ENCODE data around the gene RNF215. TPM values are rescaled to one million over a fixed set of nuclear protein-coding genes. Genes with fewer than 3 reads are reported as not detected.
A peak's percentile ranks its signal among the peaks of the same experiment; 100 is the strongest.

Gene RNF215
- total and polyA plus RNA-seq, 2 of the 13 experiments (the other 11 are each of a cell fraction or from before 2014, with no cell fraction given) = 5.3 to 6.1 TPM

GRCh38 chr22:30425616-30426387 lies 38.6 kb upstream of the RNF215 start, which contains the start of gene MTFP1 (continued):
- peak; percentile 59 for TF ChIP-seq ZNF747 (CRISPR knock-in tag; IDR thresholded peaks at IDR 0.05; ENCODE audit: borderline replicate concordance)
- no peak for TF ChIP-seq LCORL (IDR thresholded peaks at IDR 0.05)
- peak; percentile 77 for TF ChIP-seq LCORL (CRISPR knock-in tag; IDR thresholded peaks at IDR 0.05)
- peak; percentile 57; the same call in 1 of the 2 replicates for TF ChIP-seq HES4 (CRISPR knock-in tag; IDR thresholded peaks at IDR 0.05; ENCODE audit: borderline replicate concordance)
- 0 out of 2 replicates have a peak, but pooled peaks have one; percentile 44 for TF ChIP-seq ZNF430 (CRISPR knock-in tag; IDR thresholded peaks at IDR 0.05)
- TF ChIP-seq KAT2B (IDR thresholded peaks at IDR 0.05; ENCODE audit: borderline replicate concordance, low read depth, low read length) = no peak
- peak; percentile 43; the same call in 1 of the 2 replicates for TF ChIP-seq CBFB (CRISPR knock-in tag; IDR thresholded peaks at IDR 0.05)
- TF ChIP-seq ZNF121 (CRISPR knock-in tag; IDR thresholded peaks at IDR 0.05) = 0 out of 2 replicates have a peak, but pooled peaks have one; percentile 25
- 0 out of 2 replicates have a peak, but pooled peaks have one; percentile 22 for TF ChIP-seq HMG20B (CRISPR knock-in tag; conservative IDR thresholded peaks at IDR 0.05)
- peak; percentile 72 for TF ChIP-seq PHF21A (CRISPR knock-in tag; IDR thresholded peaks at IDR 0.05)
- TF ChIP-seq GABPB1 (CRISPR knock-in tag; IDR thresholded peaks at IDR 0.05) = peak; percentile 77
- TF ChIP-seq ATF3 (CRISPR knock-in tag; IDR thresholded peaks at IDR 0.05) = peak; percentile 39; the same call in 1 of the 2 replicates
- TF ChIP-seq ZNF30 (CRISPR knock-in tag; IDR thresholded peaks at IDR 0.05) = peak; percentile 82; the same call in 1 of the 2 replicates
- TF ChIP-seq TFE3 (CRISPR knock-in tag; IDR thresholded peaks at IDR 0.05) = peak; percentile 46; the same call in 1 of the 2 replicates
- 0 out of 2 replicates have a peak, but pooled peaks have one; percentile 19 for TF ChIP-seq ELF4 (CRISPR knock-in tag; IDR thresholded peaks at IDR 0.05; ENCODE audit: borderline replicate concordance)
- peak; percentile 58; the same call in 1 of the 2 replicates for TF ChIP-seq CSRNP1 (CRISPR knock-in tag; IDR thresholded peaks at IDR 0.05)
- no peak for TF ChIP-seq GMEB2 (CRISPR knock-in tag; IDR thresholded peaks at IDR 0.05; ENCODE audit: low read depth)
- peak; percentile 89 for TF ChIP-seq ARID4A (CRISPR knock-in tag; IDR thresholded peaks at IDR 0.05; ENCODE audit: borderline replicate concordance)
